HepG2 (cell line): ENCODE data around the gene DNAJC18. TPM values are rescaled to one million over a fixed set of nuclear protein-coding genes. Genes with fewer than 3 reads are reported as not detected.

Experiments used
- ARHGAP35 ChIP-seq: sonication (generic); formaldehyde crosslinking; IDR thresholded peaks from 2 replicates; pipeline ENCODE4 v1.9.0; 2022; ENCODE audit warnings: mild to moderate bottlenecking, inconsistent platforms, moderate library complexity, missing genetic modification reagents, borderline replicate concordance
- EHMT2 ChIP-seq: fragments of 200-600 bp; sonication (generic); IDR thresholded peaks from 2 replicates; pipeline ENCODE4 v1.7.0; 2017; ENCODE audit warnings: antibody characterized with exemption, low read depth, low read length, borderline replicate concordance
- GFI1 ChIP-seq: sonication (generic); formaldehyde crosslinking; IDR thresholded peaks from 2 replicates; pipeline ENCODE4 v1.5.0; 2020; ENCODE audit warnings: missing genetic modification reagents, mild to moderate bottlenecking, borderline replicate concordance
- GRHL1 ChIP-seq: sonication (generic); formaldehyde crosslinking; conservative IDR thresholded peaks from 2 replicates; pipeline ENCODE4 v1.8.0; 2022; ENCODE audit warnings: missing genetic modification reagents
- GZF1 ChIP-seq: sonication (generic); formaldehyde crosslinking; IDR thresholded peaks from 2 replicates; pipeline ENCODE4 v1.5.1; 2020; ENCODE audit warnings: mild to moderate bottlenecking, missing genetic modification reagents
- HDAC1 ChIP-seq: sonication (generic); formaldehyde crosslinking; IDR thresholded peaks from 2 replicates; pipeline ENCODE4 v1.5.1; 2020; ENCODE audit warnings: mild to moderate bottlenecking, missing genetic modification reagents
- HNF4G ChIP-seq, 2 experiments: sonication (generic) in 1 of 2; formaldehyde crosslinking in 1 of 2; IDR thresholded peaks; 2 replicates each; pipeline versions ENCODE4 v1.4.0 to v1.6.1; 2011 to 2020; ENCODE audit warnings: borderline replicate concordance in 2 of 2, low read depth in 2 of 2, mild to moderate bottlenecking in 2 of 2, low read length in 1 of 2, missing genetic modification reagents in 1 of 2, moderate library complexity in 1 of 2
- HNRNPK ChIP-seq: fragments of 200-400 bp; formaldehyde crosslinking; IDR thresholded peaks from 2 replicates; pipeline ENCODE4 v1.6.1; 2018; ENCODE audit warnings: low read length, low read depth, moderate library complexity, mild to moderate bottlenecking; ENCODE audit not compliant: poor library complexity, severe bottlenecking
- HNRNPL ChIP-seq: fragments of 200-400 bp; formaldehyde crosslinking; IDR thresholded peaks from 2 replicates; pipeline ENCODE4 v1.6.1; 2017; ENCODE audit warnings: mild to moderate bottlenecking, low read depth, low read length
- KLF12 ChIP-seq: sonication (generic); formaldehyde crosslinking; IDR thresholded peaks from 2 replicates; pipeline ENCODE4 v1.4.0; 2020; ENCODE audit warnings: missing genetic modification reagents, borderline replicate concordance
- KMT2A ChIP-seq: sonication (generic); formaldehyde crosslinking; IDR thresholded peaks from 2 replicates; pipeline ENCODE4 v1.4.0; 2020; ENCODE audit warnings: missing genetic modification reagents
- LBX2 ChIP-seq: sonication (generic); formaldehyde crosslinking; IDR thresholded peaks from 2 replicates; pipeline ENCODE4 v1.5.0; 2020; ENCODE audit warnings: missing genetic modification reagents, mild to moderate bottlenecking, borderline replicate concordance
- MXI1 ChIP-seq: IDR thresholded peaks from 3 replicates; pipeline ENCODE4 v1.6.1; 2012; ENCODE audit warnings: low read depth, low read length, inconsistent platforms, borderline replicate concordance
- NFKB2 ChIP-seq: sonication (generic); formaldehyde crosslinking; IDR thresholded peaks from 2 replicates; pipeline ENCODE4 v1.4.0; 2020; ENCODE audit warnings: missing genetic modification reagents, borderline replicate concordance
- ONECUT2 ChIP-seq: sonication (generic); formaldehyde crosslinking; IDR thresholded peaks from 2 replicates; pipeline ENCODE4 v1.4.0; 2020; ENCODE audit warnings: missing genetic modification reagents
- PHF21A ChIP-seq: sonication (generic); formaldehyde crosslinking; IDR thresholded peaks from 2 replicates; pipeline ENCODE4 v1.5.0; 2020; ENCODE audit warnings: mild to moderate bottlenecking, missing genetic modification reagents
- PHF5A ChIP-seq: IDR thresholded peaks from one replicate; pipeline ENCODE4 v1.6.1; 2018; ENCODE audit warnings: low read depth, missing genetic modification reagents; ENCODE audit not compliant: unreplicated experiment
- ZFP36 ChIP-seq: fragments of 150-350 bp; IDR thresholded peaks from 2 replicates; pipeline ENCODE4 v1.6.1; 2018; ENCODE audit warnings: borderline replicate concordance, low read length, low read depth; ENCODE audit not compliant: partially characterized antibody
- ZFY ChIP-seq: sonication (generic); formaldehyde crosslinking; IDR thresholded peaks from 2 replicates; pipeline ENCODE4 v1.4.0; 2020; ENCODE audit warnings: missing genetic modification reagents
- ZNF33A ChIP-seq: sonication (generic); formaldehyde crosslinking; IDR thresholded peaks from 2 replicates; pipeline ENCODE4 v1.5.1; 2020; ENCODE audit warnings: missing genetic modification reagents, mild to moderate bottlenecking, moderate library complexity, borderline replicate concordance
- ZNF740 ChIP-seq: sonication (generic); formaldehyde crosslinking; IDR thresholded peaks from 2 replicates; pipeline ENCODE4 v1.4.0; 2020; ENCODE audit warnings: missing genetic modification reagents
- polyA plus RNA-seq, 8 experiments: library from polyadenylated mRNA; depleted of rRNA in 3 of 8; stranded (reverse) in 7 of 8; unstranded in 1 of 8; fragments of >200 nt; fragmentation: Illumina TruSeq in 4 of 8; extraction: Trizol in 4 of 8; gene quantifications; 2 replicates each; pipeline versions ENCODE4 v1.2.1 to v1.2.3, GENCODE V29; 2011 to 2016; ENCODE audit warnings: low read depth in 4 of 8, missing spikeins in 1 of 8, mixed read lengths in 1 of 8; ENCODE audit not compliant: insufficient read depth in 1 of 8
- total RNA-seq, 5 experiments: library from RNA; depleted of rRNA; stranded (reverse); fragments of >200 nt; fragmentation: Illumina TruSeq; extraction: Trizol; gene quantifications; 2 replicates each; pipeline ENCODE4 v1.2.3, GENCODE V29; 2016; ENCODE audit warnings: low read depth in 1 of 5
- TF ChIP-seq, protein P1 (sequence below): sonication (generic); formaldehyde crosslinking; IDR thresholded peaks from 2 replicates; pipeline ENCODE4 v1.8.0; 2022; ENCODE audit warnings: missing genetic modification reagents, mild to moderate bottlenecking, moderate library complexity, borderline replicate concordance
- TF ChIP-seq, protein P2 (sequence below): sonication (generic); formaldehyde crosslinking; IDR thresholded peaks from 2 replicates; pipeline ENCODE4 v1.4.0; 2020; ENCODE audit warnings: missing genetic modification reagents

The DNAJC18 gene
- total and polyA plus RNA-seq, 2 of the 13 experiments (the other 11 are each of a cell fraction or from before 2014, with no cell fraction given): 6.5 to 6.6 TPM

DNA sequence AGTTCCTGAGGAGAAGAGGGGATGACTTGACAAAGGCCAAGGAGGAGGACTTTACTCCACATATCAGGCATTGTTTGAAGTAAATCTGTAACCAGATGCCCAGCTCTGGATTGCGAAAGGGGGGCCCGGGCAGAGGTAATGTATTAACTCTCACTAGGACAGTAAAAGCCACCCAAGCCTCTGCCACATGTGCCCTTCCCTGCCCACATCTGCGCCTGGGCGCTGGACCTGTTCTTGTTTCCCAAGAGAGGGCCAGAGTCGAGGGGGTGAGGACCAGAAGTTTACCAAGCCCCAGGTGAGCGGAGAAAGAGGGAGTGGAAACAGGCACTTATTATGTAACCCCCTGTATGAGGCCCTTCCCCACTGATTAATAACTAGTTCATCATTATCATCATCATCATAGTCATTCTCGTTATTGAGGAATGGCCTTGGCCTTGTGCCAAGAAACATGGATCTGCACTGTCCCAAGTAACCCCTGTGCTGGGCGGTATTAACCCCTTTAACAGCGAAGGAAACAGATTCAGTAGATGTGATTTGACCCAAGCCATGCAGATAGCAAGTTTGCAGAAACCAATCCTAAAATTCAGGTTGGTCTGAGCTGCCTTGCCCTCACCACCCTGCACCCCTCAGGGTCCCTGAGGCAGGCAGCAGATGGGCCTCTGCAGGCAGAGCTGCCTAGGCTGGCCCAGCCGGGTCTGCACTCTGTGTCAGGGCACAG is 55.9 kb downstream of the DNAJC18 start, which contains the start of gene SLC23A1 (continued):
- TF ChIP-seq ZNF33A (no peak), LBX2 (CRISPR knock-in tag) (no peak), HNRNPL (peak; percentile 88), PHF5A (CRISPR knock-in tag) (peak; percentile 29), MXI1 (0 out of 3 replicates have a peak, but pooled peaks have one; percentile 17), HNRNPK (no peak), EHMT2 (no peak), ZFP36 (no peak), ZNF740 (CRISPR knock-in tag) (no peak), GFI1 (0 out of 2 replicates have a peak, but pooled peaks have one; percentile 18), NFKB2 (CRISPR knock-in tag) (no peak; the same call in 1 of the 2 replicates), ONECUT2 (CRISPR knock-in tag) (no peak), ZFY (CRISPR knock-in tag) (no peak; the same call in 1 of the 2 replicates), GZF1 (CRISPR knock-in tag) (no peak), KMT2A (CRISPR knock-in tag) (0 out of 2 replicates have a peak, but pooled peaks have one; percentile 40), ARHGAP35 (CRISPR knock-in tag) (no peak), KLF12 (CRISPR knock-in tag) (no peak), HDAC1 (no peak), PHF21A (CRISPR knock-in tag) (peak; percentile 62; the same call in 1 of the 2 replicates), HNF4G (IDR thresholded peaks at IDR 0.05; ENCODE audit: borderline replicate concordance, low read depth, low read length) (peak; percentile 72; the same call in 1 of the 2 replicates), HNF4G (CRISPR knock-in tag; IDR thresholded peaks at IDR 0.05; ENCODE audit: borderline replicate concordance, low read depth) (no peak), GRHL1 (CRISPR knock-in tag) (no peak)
- TF ChIP-seq, protein P1, sequence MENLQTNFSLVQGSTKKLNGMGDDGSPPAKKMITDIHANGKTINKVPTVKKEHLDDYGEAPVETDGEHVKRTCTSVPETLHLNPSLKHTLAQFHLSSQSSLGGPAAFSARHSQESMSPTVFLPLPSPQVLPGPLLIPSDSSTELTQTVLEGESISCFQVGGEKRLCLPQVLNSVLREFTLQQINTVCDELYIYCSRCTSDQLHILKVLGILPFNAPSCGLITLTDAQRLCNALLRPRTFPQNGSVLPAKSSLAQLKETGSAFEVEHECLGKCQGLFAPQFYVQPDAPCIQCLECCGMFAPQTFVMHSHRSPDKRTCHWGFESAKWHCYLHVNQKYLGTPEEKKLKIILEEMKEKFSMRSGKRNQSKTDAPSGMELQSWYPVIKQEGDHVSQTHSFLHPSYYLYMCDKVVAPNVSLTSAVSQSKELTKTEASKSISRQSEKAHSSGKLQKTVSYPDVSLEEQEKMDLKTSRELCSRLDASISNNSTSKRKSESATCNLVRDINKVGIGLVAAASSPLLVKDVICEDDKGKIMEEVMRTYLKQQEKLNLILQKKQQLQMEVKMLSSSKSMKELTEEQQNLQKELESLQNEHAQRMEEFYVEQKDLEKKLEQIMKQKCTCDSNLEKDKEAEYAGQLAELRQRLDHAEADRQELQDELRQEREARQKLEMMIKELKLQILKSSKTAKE (CRISPR knock-in tag): no peak
- TF ChIP-seq, protein P2, sequence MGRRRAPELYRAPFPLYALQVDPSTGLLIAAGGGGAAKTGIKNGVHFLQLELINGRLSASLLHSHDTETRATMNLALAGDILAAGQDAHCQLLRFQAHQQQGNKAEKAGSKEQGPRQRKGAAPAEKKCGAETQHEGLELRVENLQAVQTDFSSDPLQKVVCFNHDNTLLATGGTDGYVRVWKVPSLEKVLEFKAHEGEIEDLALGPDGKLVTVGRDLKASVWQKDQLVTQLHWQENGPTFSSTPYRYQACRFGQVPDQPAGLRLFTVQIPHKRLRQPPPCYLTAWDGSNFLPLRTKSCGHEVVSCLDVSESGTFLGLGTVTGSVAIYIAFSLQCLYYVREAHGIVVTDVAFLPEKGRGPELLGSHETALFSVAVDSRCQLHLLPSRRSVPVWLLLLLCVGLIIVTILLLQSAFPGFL (CRISPR knock-in tag): no peak
